Suprapubic skin (tissue), 4 donors: Measurements from ENCODE around the gene NAT14.

Source experiments
- EP300 ChIP-seq: sonication (generic); formaldehyde crosslinking; IDR thresholded peaks from one replicate; pipeline ENCODE4 v1.6.1; 2017; ENCODE audit warnings: antibody characterized with exemption
- POLR2A ChIP-seq, 2 donors: fragments of 450-650 bp; IDR thresholded peaks; one replicate each; pipeline ENCODE4 v1.6.1; 2017; ENCODE audit warnings: antibody characterized with exemption in 2 of 2, mild to moderate bottlenecking in 2 of 2, moderate library complexity in 2 of 2
- POLR2AphosphoS5 ChIP-seq, 3 donors: sonication (generic); formaldehyde crosslinking; IDR thresholded peaks; one replicate each; pipeline ENCODE4 v1.6.1; 2017; ENCODE audit warnings: antibody characterized with exemption in 3 of 3
- TF ChIP-seq, protein P1 (sequence below), 2 donors: fragments of 200-600 bp in 1 of 2; fragments of 450-650 bp in 1 of 2; sonication (generic) in 1 of 2; IDR thresholded peaks; one replicate each; pipeline ENCODE4 v1.5.1; 2016 to 2019; ENCODE audit warnings: antibody characterized with exemption in 2 of 2, mild to moderate bottlenecking in 1 of 2, moderate library complexity in 1 of 2

DNA sequence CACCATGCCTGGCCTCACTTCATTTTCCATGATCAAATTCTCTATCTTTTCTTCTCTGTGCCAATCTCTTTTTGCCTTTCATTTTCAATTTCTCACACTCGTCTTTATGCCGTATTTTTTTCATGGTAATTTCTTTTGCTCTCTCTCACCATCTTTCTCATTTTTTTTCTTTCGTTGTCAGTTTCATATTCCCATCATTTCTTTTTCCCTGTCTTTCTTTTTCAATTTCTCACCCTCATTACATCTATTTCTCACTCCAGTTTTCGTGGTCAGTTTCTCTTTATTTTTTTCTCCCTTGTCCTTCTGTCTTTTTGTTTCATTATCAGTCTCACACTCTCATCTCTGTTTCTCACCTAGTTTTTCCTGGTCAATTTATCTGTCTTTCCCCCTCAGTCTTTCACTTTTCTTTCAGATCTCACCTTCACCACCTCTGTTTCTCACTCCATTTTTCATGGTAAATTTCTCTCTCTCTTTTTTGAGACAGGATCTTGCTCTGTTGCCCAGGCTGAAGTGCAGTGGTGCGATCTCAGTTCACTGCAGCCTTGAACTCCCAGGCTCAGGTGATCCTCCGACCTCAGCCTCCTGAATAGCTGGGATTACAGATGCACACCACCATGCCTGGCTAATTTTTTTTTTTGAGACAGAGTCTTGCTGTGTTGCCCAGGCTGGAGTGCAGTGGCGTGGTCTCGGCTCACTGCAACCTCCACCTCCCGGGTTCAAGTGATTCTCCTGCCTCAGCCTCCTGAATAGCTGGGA is 17.4 kb downstream of the NAT14 start:
- TF ChIP-seq, protein P1, sequence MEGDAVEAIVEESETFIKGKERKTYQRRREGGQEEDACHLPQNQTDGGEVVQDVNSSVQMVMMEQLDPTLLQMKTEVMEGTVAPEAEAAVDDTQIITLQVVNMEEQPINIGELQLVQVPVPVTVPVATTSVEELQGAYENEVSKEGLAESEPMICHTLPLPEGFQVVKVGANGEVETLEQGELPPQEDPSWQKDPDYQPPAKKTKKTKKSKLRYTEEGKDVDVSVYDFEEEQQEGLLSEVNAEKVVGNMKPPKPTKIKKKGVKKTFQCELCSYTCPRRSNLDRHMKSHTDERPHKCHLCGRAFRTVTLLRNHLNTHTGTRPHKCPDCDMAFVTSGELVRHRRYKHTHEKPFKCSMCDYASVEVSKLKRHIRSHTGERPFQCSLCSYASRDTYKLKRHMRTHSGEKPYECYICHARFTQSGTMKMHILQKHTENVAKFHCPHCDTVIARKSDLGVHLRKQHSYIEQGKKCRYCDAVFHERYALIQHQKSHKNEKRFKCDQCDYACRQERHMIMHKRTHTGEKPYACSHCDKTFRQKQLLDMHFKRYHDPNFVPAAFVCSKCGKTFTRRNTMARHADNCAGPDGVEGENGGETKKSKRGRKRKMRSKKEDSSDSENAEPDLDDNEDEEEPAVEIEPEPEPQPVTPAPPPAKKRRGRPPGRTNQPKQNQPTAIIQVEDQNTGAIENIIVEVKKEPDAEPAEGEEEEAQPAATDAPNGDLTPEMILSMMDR (IDR thresholded peaks at IDR 0.05) = no peak
- TF ChIP-seq POLR2AphosphoS5 (IDR thresholded peaks at IDR 0.05) (no peak), POLR2A (IDR thresholded peaks at IDR 0.05) (no peak), EP300 (no peak)
